Measurements from ENCODE around the gene STPG4. TPM values are rescaled to one million over a fixed set of nuclear protein-coding genes. Genes with fewer than 3 reads are reported as not detected.

Gene STPG4
- total RNA-seq, 1 experiment from 2014 or later, result 0.13 TPM

DNA sequence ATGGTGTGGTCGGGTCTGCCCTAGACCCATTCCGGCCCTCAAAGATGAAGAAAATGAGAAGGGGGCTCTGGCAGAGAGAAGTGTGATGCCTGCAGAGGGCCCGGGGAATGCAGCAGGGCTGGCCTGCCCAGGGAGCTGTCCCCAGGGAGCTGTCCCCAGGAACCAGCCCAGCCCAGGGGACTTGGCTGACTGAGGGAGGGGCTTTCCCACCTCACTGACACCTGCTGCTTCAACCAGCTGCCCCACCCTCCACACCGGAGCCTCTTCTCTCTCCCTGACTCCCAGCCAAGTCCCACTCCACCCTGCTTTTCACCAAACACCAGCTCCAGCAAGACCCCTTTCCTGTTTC lies 111.2 kb downstream of the STPG4 start:
- H3K18ac ChIP-seq (ENCODE audit: insufficient read length, low read depth, low read length), result no peak overlapping the region
- H2AK5ac ChIP-seq (ENCODE audit: insufficient read length, low read length), result no peak overlapping the region
- no peaks in the 10 kb centered on the region for H4K20me1 ChIP-seq (ENCODE audit: control insufficient read depth, insufficient read depth, insufficient read length)
- no peak overlapping the region for H3T11ph ChIP-seq (ENCODE audit: low read length)
- TF ChIP-seq, protein P1, sequence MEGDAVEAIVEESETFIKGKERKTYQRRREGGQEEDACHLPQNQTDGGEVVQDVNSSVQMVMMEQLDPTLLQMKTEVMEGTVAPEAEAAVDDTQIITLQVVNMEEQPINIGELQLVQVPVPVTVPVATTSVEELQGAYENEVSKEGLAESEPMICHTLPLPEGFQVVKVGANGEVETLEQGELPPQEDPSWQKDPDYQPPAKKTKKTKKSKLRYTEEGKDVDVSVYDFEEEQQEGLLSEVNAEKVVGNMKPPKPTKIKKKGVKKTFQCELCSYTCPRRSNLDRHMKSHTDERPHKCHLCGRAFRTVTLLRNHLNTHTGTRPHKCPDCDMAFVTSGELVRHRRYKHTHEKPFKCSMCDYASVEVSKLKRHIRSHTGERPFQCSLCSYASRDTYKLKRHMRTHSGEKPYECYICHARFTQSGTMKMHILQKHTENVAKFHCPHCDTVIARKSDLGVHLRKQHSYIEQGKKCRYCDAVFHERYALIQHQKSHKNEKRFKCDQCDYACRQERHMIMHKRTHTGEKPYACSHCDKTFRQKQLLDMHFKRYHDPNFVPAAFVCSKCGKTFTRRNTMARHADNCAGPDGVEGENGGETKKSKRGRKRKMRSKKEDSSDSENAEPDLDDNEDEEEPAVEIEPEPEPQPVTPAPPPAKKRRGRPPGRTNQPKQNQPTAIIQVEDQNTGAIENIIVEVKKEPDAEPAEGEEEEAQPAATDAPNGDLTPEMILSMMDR (conservative IDR thresholded peaks at IDR 0.05), result no peak
- H3K4ac ChIP-seq (ENCODE audit: low read depth, low read length), result no peak overlapping the region
- no peak for DNase-seq
- H3K9ac ChIP-seq (ENCODE audit: extremely low read depth, insufficient read length, low read length), result no peak overlapping the region
- no peak overlapping the region for H3K56ac ChIP-seq (ENCODE audit: insufficient read length, low read depth, low read length)
- Mint-ChIP-seq H3K27ac (peak overlapping the region in 2 of 3 experiments; percentile 84 to 96; a peak in 3 of 7 replicates), H3K4me3 (no peak overlapping the region), H3K4me1 (peaks cover 23 to 26% of the 10 kb centered on the region in 2 experiments), H3K27me3 (ENCODE audit: low read depth) (no peaks in the 10 kb centered on the region), H3K36me3 (ENCODE audit: insufficient read depth in 1 of 3, low read depth in 3 of 3) (peaks cover 6 to 9% (median 9%) of the 10 kb centered on the region in 3 experiments; a peak in 5 of 7 replicates), H3K9me3 (no peaks in the 10 kb centered on the region)
- H3K23me2 ChIP-seq (ENCODE audit: insufficient read length, low read depth, low read length, poor library complexity, severe bottlenecking), result no peaks in the 10 kb centered on the region
- H2BK120ac ChIP-seq (ENCODE audit: low read depth, low read length, poor library complexity, severe bottlenecking), result no peak overlapping the region
- no peak overlapping the region for H2BK20ac ChIP-seq (ENCODE audit: low read depth, low read length, poor library complexity, severe bottlenecking)
- no peak overlapping the region for H3K4me2 ChIP-seq (ENCODE audit: insufficient read depth, insufficient read length, low read length)
- no peak overlapping the region for H4K91ac ChIP-seq (ENCODE audit: insufficient read length, low read depth, low read length)
- no peak overlapping the region for H2BK15ac ChIP-seq (ENCODE audit: low read depth, low read length)
- peaks cover 5% of the 10 kb centered on the region; the same call in 1 of the 2 replicates for H3K4me1 ChIP-seq (ENCODE audit: insufficient read depth, low read length)
- H2BK5ac ChIP-seq (ENCODE audit: insufficient read length, low read length), result no peak overlapping the region
- H3K79me1 ChIP-seq (ENCODE audit: insufficient read depth, low read depth, low read length, poor library complexity, severe bottlenecking), result no peaks in the 10 kb centered on the region
- H3K23ac ChIP-seq (ENCODE audit: insufficient read length, low read depth, low read length), result no peak overlapping the region
- H3K27me3 ChIP-seq (ENCODE audit: insufficient read depth, low read length), result no peaks in the 10 kb centered on the region
- H4K8ac ChIP-seq (replicated peaks; ENCODE audit: insufficient read length, low read depth, low read length), result no peak overlapping the region
- no peak overlapping the region for H2BK12ac ChIP-seq (ENCODE audit: insufficient read length, low read depth, low read length)
- H3K14ac ChIP-seq (ENCODE audit: insufficient read depth, low read length), result no peak overlapping the region
- H4K5ac ChIP-seq (ENCODE audit: insufficient read length, low read depth, low read length), result no peak overlapping the region
- no peak overlapping the region for H2AFZ ChIP-seq (ENCODE audit: low read length)
- WGBS (ENCODE audit: extremely low coverage, insufficient read length, low lambda C conversion rate), result no CpG with 5 or more reads among the region's 4 CpGs
- H3K9me3 ChIP-seq (ENCODE audit: control insufficient read depth, low read depth, low read length), result no peaks in the 10 kb centered on the region
- H3K27ac ChIP-seq (ENCODE audit: insufficient read length, low read depth, low read length), result no peak overlapping the region
- H3K79me2 ChIP-seq (ENCODE audit: insufficient read depth, low read length), result no peaks in the 10 kb centered on the region
